ENCODE results near the gene NCF4.

The NCF4 gene

DNA sequence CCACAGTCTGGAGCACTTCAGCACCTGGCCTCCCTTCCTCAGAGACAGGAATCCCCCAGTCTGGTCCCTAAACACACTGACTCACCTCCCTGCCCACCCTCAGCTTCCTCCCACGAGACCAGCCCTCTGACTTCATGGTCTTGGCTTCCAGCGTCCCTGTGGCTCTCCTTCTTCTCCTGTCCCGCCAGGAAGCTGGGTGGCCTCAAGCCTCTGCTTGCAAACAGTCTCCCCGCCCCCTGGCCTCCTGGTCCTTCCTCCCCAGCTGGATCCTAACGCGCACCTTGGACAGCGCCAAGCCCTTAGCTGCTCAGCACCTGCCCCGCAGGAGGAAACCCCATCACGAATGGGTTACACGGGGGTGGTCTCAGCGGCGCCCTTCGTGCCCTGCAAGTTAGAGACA lies 4.5 kb downstream of the NCF4 start:
- no peak for DNase-seq

GRCh38 chr22:36867695-36868094 lies 6.9 kb downstream of the NCF4 start:
- DNase-seq: no peak

- DNase-seq: no peak
These were observed 7.9 kb downstream of the NCF4 start for GRCh38 chr22:36868546-36869181.

DNA sequence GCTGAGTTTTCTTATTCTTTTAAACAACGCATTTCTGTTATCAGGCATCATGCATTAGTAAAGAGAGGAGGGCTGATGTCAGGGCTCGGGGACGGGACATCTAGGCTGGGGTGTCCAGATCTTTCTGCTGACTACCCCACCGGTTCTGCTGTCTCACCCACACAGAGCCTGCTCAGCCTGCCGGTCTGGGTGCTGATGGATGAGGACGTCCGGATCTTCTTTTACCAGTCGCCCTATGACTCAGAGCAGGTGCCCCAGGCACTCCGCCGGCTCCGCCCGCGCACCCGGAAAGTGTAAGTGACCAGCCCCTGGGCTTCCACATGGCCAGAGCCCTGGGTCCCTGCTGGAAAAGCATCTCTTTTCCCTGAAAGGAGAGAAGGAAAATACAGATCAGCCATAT lies 9.4 kb downstream of the NCF4 start:
- DNase-seq: no peak

DNA sequence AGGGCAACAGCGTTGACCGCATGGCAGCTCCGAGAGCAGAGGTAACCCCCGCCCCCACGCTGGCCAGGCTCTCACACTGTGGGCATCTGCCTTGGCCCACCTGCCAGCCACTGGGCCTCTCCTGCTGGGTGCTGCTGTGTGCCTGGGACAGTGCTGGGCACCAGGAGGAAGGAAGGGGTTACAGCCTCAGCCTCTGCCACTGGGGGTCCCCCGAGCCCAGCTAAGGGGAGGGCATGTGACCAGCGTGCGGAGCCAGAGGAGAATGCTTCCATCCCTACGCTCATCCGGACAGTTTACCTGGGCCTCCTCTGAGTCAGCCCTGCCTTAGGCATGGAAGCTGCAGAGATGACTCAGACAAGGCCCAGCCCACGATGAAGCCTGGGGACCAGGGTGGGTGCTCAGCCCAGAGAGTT lies 10.9 kb downstream of the NCF4 start:
- no peak for DNase-seq

DNA sequence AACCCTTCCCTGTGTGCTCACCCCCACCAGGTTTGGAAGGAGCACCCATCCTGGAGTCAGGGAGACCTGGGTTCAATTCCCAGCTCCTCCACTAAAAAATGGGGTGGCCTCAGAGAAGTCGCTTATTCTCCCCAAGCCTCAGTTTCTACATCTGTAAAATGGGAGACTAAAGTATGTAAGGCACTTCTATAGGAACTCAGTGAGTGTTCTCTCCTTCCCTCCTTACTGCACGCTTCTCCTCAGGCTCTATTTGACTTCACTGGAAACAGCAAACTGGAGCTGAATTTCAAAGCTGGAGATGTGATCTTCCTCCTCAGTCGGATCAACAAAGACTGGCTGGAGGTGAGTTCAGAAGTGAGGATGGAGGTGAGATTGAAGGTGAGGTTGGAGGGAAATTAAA lies 11.3 kb downstream of the NCF4 start:
- no peak for DNase-seq

DNA sequence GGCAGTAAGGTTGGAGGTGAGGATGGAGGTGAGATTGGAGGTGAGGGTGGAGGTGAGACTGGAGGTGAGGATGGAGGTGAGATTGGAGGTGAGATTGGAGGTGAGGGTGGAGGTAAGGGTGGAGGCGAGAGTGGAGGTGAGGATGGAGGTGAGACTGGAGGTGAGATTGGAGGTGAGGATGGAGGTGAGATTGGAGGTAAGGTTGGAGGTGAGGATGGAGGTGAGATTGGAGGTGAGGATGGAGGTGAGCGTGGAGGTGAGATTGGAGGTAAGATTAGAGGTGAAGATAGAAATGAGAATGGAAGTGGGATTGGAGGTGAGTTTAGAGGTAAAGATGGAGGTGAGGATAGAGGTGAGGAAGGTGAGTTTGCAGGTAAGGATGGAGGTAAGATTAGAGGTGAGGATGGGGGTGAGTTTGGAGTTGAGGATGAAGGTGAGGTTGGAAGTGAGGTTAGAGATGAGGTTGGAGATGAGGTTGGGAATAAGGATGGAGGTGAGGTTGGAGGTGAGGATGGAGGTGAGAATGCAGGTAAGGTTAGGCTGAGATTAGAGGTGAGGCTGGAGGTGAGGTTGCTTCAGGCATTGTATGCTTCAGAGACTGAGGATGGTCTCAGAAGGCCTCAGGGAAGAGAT lies 12.2 kb downstream of the NCF4 start:
- no peak for DNase-seq

GRCh38 chr22:36873614-36874308 lies 13.0 kb downstream of the NCF4 start:
- peak in 1 of 2 experiments; percentile 18 for DNase-seq

DNA sequence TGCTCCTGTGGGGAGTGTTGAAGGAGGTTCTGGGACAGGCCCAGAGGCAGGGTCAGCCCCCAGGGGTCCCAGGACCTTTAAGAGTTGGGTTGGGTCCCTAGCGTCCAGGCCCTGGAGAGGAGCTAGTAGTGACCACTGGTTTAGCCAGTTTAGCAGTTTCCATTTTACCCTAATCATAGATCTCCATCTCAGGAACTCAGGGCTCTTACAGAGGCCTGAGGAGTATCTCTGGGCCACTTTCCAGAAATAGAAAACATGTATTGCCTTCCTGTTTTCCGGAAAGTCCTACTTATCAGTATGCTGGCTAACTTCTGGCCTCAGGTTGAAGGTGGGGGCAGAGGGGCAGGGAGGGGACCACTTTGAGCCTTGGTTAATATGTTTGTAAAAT lies 13.5 kb downstream of the NCF4 start:
- no peak for DNase-seq

DNA sequence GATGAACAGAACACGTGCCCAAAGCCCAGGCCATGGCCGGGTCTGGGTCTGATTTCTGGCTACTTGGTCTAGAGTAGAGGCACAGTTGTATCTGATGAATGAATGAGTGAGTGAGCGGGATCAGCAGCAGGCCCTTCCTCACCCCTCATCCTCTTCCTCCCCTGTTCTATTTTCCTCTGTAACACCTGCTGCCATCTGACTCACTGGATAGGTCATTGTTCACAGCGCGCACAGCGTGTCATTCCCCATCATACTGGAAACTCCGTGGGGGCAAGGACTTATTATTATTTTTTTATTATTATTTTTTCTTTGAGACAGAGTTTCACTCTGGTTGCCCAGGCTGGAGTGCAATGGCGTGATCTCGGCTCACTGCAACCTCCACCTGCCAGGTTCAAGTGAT lies 13.9 kb downstream of the NCF4 start:
- DNase-seq: no peak

DNA sequence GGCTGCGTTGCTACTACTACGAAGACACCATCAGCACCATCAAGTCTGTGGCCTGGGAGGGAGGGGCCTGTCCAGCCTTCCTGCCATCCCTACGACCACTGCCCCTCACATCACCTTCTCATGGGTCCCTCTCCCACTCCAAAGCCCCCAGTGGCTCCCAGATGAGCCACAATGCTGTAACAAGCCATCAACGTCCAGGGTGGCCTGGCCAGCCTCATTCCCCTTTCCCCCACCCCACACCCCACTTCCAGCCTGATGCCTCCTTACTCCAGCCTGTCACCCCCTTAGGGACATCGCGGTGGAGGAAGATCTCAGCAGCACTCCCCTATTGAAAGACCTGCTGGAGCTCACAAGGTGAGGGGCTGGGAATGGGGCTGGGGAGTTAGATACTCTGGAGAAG lies 14.9 kb downstream of the NCF4 start:
- no peak for DNase-seq

GRCh38 chr22:36879775-36880174 lies 19.0 kb downstream of the NCF4 start:
- no peak for DNase-seq

GRCh38 chr22:36881504-36882245 lies 20.9 kb downstream of the NCF4 start:
- no peak for DNase-seq

DNA sequence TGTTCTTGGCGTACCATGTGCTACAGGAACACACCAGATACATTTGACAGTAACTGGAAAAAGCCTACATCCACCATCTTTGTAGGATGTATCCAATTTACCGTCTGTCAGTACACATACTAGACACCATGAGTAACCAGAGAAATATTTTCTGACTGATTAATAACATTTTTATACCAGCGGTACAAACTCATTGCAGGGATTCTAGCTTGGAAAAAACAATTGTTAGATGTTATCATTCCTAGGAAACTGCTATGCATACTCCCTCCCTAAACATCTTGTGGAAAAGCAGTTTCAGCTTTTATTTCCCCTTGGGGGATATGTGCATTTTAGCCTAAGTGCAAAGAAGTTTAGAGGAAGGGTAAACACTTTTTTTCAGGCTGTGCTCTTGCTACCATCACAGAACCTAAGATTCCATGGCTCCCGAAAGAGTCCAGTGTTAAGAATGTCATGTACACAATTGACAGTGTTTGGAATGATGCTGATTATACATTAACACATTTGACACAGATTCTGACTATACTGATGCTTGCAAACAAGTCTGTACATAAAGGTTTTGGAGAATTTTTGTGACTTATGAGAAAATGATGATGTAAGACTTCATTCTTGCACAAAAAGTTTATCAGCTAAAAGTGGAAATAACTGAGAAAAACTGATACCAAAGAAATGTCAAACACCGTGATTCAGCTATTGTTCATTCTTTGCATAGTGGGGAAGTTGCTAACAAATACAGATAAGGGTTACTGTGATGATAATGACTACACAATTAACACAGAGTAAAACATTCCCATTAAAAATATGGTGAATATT lies 23.7 kb downstream of the NCF4 start:
- no peak for DNase-seq

DNA sequence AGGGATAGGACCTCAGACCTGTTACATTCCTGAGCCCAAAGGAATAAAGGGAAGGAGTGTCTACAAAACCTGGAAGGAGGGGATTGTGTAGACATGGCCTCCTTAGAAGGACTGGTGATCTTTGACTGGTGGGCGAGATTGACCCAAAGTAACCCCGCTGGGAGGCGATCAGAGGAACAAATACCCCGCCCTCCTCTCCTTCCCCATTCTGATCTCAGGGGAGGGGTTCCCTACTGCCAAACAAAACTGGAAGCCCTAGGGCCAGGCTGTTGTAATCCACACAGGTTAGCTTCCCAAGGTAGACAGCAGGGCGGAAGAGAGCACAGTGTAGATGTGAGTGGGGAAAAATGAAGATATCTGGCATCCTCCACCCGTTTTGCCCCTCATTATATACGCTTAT lies 24.7 kb downstream of the NCF4 start:
- no peak for DNase-seq

- no peak for DNase-seq
These were observed 25.2 kb downstream of the NCF4 start for GRCh38 chr22:36886016-36886415.

GRCh38 chr22:36887162-36887561 lies 26.4 kb downstream of the NCF4 start:
- no peak for DNase-seq

- DNase-seq: no peak
These were observed 30.8 kb downstream of the NCF4 start for GRCh38 chr22:36891646-36892045.

DNA sequence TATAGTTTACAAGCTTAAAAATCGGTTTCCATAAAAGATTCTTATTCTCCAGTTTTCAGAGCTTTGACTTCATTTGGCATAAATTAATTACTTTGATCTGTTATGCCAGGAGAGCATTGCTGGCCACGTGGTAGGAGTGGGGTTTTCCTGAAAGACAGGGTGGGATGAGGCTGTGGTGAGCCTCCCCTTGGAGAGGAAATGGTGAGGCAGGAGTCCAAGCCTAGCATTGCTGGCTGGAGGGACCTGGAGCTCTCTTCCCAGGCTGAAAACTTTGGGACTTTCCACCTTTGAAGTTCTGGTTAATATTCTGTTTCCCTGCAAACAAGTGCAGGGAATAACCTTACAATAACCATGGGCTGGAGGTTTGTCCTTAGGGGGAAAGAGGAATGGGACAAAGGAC lies 31.5 kb downstream of the NCF4 start:
- DNase-seq: no peak

DNA sequence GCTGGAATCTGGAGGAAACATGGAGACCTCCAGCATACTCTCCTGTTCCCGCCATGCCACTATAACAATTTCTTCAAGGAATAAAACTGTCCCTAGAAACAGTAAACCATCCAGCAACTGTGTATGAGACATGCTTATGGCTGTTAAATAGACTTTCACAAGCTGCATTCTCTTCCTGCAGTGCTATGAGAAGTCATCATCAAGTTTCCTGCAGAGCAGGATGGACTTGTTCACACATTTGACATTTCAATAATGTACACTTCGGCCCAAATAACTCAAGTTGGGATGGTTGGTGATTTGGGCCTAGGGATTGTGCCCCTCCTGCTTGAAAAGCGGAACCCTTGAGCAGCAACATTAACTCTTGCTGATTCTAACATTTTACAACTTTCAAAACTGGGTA lies 32.5 kb downstream of the NCF4 start:
- no peak for DNase-seq

DNA sequence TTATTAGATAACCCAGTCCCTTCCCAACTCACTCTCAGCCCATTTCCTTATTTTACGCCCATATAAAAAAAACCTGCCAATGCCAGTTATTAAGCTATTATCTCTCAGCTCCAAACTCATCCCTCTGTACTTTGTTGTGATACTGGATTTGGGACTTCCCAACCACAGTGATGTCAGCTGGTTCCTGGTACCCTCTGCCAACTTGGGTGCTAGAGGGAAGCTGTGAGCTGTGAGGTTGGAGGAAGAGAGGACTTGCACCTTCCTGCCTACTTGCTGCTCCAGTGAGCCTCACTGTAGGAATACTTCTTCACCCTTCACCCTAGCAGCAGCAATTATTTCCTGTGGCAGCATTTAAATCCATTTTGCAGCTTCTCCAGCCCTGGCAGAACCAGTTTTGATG lies 33.5 kb downstream of the NCF4 start:
- DNase-seq: no peak

- DNase-seq: no peak
These were observed 36.8 kb downstream of the NCF4 start for GRCh38 chr22:36897611-36898010.

DNA sequence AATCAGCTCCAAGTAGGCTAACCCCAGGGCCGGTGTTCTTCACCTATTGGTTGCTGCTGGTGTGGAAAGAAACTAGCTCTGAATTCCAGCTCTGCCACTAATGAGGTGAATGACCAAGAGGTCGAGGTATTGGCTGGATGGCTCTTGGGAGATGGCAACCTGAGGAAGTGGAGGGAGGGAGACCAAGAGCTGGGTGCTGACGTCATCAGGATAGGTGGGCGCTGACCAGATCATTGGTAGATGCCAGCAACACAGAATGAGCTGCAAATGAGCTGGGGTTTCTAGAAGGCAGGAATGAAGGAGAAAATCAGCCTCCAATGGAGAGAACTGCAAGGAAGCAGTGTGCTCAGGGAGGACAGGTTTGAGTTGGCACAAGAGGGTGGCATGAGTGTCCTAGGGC lies 37.9 kb downstream of the NCF4 start:
- no peak for DNase-seq
